Measurements from ENCODE around the gene QSOX2.

The QSOX2 gene

GRCh38 chr9:136280535-136281315 is 35.1 kb upstream of the QSOX2 start:
- DNase-seq (ENCODE audit: insufficient read length) (no peak), FAIRE-seq (no peak)
- TF ChIP-seq POLR2AphosphoS5 (IDR thresholded peaks at IDR 0.05; ENCODE audit: low read depth, low read length) (no peak), POLR2A (IDR thresholded peaks at IDR 0.05; ENCODE audit: low read depth, low read length) (no peak), TAF1 (IDR thresholded peaks at IDR 0.05; ENCODE audit: borderline replicate concordance, low read depth, low read length) (no peak)

GRCh38 chr9:136279471-136279870 is 33.9 kb upstream of the QSOX2 start:
- TF ChIP-seq POLR2AphosphoS5 (IDR thresholded peaks at IDR 0.05; ENCODE audit: low read depth, low read length) (no peak), TAF1 (IDR thresholded peaks at IDR 0.05; ENCODE audit: borderline replicate concordance, low read depth, low read length) (no peak), POLR2A (IDR thresholded peaks at IDR 0.05; ENCODE audit: low read depth, low read length) (no peak)
- FAIRE-seq, result no peak
- DNase-seq (ENCODE audit: insufficient read length), result no peak

- FAIRE-seq (no peak), DNase-seq (ENCODE audit: insufficient read length) (no peak)
- TF ChIP-seq TAF1 (IDR thresholded peaks at IDR 0.05; ENCODE audit: borderline replicate concordance, low read depth, low read length) (no peak), POLR2AphosphoS5 (IDR thresholded peaks at IDR 0.05; ENCODE audit: low read depth, low read length) (no peak), POLR2A (IDR thresholded peaks at IDR 0.05; ENCODE audit: low read depth, low read length) (no peak)
Measured at GRCh38 chr9:136278894-136279293, 33.3 kb upstream of the QSOX2 start.

- DNase-seq (ENCODE audit: insufficient read length), result no peak
- TF ChIP-seq POLR2AphosphoS5 (IDR thresholded peaks at IDR 0.05; ENCODE audit: low read depth, low read length) (no peak), TAF1 (IDR thresholded peaks at IDR 0.05; ENCODE audit: borderline replicate concordance, low read depth, low read length) (no peak), POLR2A (IDR thresholded peaks at IDR 0.05; ENCODE audit: low read depth, low read length) (no peak)
- FAIRE-seq, result no peak
Measured at GRCh38 chr9:136278221-136278620, 32.6 kb upstream of the QSOX2 start.

GRCh38 chr9:136277746-136278145 is 32.1 kb upstream of the QSOX2 start:
- no peak for DNase-seq (ENCODE audit: insufficient read length)
- TF ChIP-seq POLR2AphosphoS5 (IDR thresholded peaks at IDR 0.05; ENCODE audit: low read depth, low read length), result no peak
- FAIRE-seq, result no peak

- no peak for TF ChIP-seq POLR2AphosphoS5 (IDR thresholded peaks at IDR 0.05; ENCODE audit: low read depth, low read length)
- no peak for TF ChIP-seq POLR2A (IDR thresholded peaks at IDR 0.05; ENCODE audit: low read depth, low read length)
- no peak for TF ChIP-seq TAF1 (IDR thresholded peaks at IDR 0.05; ENCODE audit: borderline replicate concordance, low read depth, low read length)
- no peak for FAIRE-seq
Measured at GRCh38 chr9:136276716-136277115, 31.1 kb upstream of the QSOX2 start.

GRCh38 chr9:136275655-136276429 is 30.2 kb upstream of the QSOX2 start:
- FAIRE-seq (no peak), DNase-seq (ENCODE audit: insufficient read length) (no peak)
- TF ChIP-seq POLR2A (IDR thresholded peaks at IDR 0.05; ENCODE audit: low read depth, low read length) (no peak), TAF1 (IDR thresholded peaks at IDR 0.05; ENCODE audit: borderline replicate concordance, low read depth, low read length) (no peak), POLR2AphosphoS5 (IDR thresholded peaks at IDR 0.05; ENCODE audit: low read depth, low read length) (no peak)

More at GRCh38 chr9:136276716-136277115, 31.1 kb upstream of the QSOX2 start:
- no peak for DNase-seq (ENCODE audit: insufficient read length)

GRCh38 chr9:136274786-136275654 is 29.4 kb upstream of the QSOX2 start:
- TF ChIP-seq TAF1 (IDR thresholded peaks at IDR 0.05; ENCODE audit: borderline replicate concordance, low read depth, low read length) (no peak), POLR2AphosphoS5 (IDR thresholded peaks at IDR 0.05; ENCODE audit: low read depth, low read length) (no peak), POLR2A (IDR thresholded peaks at IDR 0.05; ENCODE audit: low read depth, low read length) (no peak)
- DNase-seq (ENCODE audit: insufficient read length), result no peak
- no peak for FAIRE-seq

- TF ChIP-seq POLR2AphosphoS5 (IDR thresholded peaks at IDR 0.05; ENCODE audit: low read depth, low read length), result no peak
- TF ChIP-seq POLR2A (IDR thresholded peaks at IDR 0.05; ENCODE audit: low read depth, low read length), result no peak
- TF ChIP-seq TAF1 (IDR thresholded peaks at IDR 0.05; ENCODE audit: borderline replicate concordance, low read depth, low read length), result no peak
- DNase-seq (ENCODE audit: insufficient read length) (no peak), FAIRE-seq (no peak)
Measured at GRCh38 chr9:136273921-136274785, 28.5 kb upstream of the QSOX2 start.

- DNase-seq (ENCODE audit: insufficient read length) (no peak), FAIRE-seq (no peak)
- no peak for TF ChIP-seq POLR2AphosphoS5 (IDR thresholded peaks at IDR 0.05; ENCODE audit: low read depth, low read length)
- TF ChIP-seq TAF1 (IDR thresholded peaks at IDR 0.05; ENCODE audit: borderline replicate concordance, low read depth, low read length), result no peak
- no peak for TF ChIP-seq POLR2A (IDR thresholded peaks at IDR 0.05; ENCODE audit: low read depth, low read length)
Measured at GRCh38 chr9:136273244-136273865, 27.7 kb upstream of the QSOX2 start.
